Measurements from ENCODE around the gene CPT1C. TPM values are rescaled to one million over a fixed set of nuclear protein-coding genes. Genes with fewer than 3 reads are reported as not detected.

The CPT1C gene
- total and polyA plus RNA-seq, 2 donors (not counting 3 experiments of a cell fraction or from before 2014, with no cell fraction given) = 45.7 to 80.8 TPM

- no peak overlapping the region for H3K4me2 ChIP-seq (ENCODE audit: insufficient read depth, low read length)
- CTCF ChIA-PET = no interaction called here
- H3K79me2 ChIP-seq (ENCODE audit: control insufficient read depth, insufficient read depth, low read length) = peaks cover 3% of the 10 kb centered on the region
- H3K4me1 ChIP-seq (ENCODE audit: control insufficient read depth, extremely low read depth, insufficient read depth, low read length) = no peaks in the 10 kb centered on the region
- dilution Hi-C loops (cut with MboI; ENCODE audit: extremely low pct_ligation_motif_present, low sequenced_read_pairs) = no loop called here
- intact Hi-C loops (cut with micrococcal nuclease) = no loop called here
- H3K36me3 ChIP-seq (ENCODE audit: control insufficient read depth in 2 of 2, extremely low read depth in 1 of 2, insufficient read depth in 2 of 2, low read length in 2 of 2) = peaks cover 15 to 58% of the 10 kb centered on the region in 2 experiments
- no peaks in the 10 kb centered on the region for H3K9me3 ChIP-seq (replicated peaks; ENCODE audit: control insufficient read depth, insufficient read depth, low read length)
- no peaks in the 10 kb centered on the region for H3K9me1 ChIP-seq (replicated peaks; ENCODE audit: control insufficient read depth, extremely low read depth, insufficient read depth, low read length)
- H3K27me3 ChIP-seq (ENCODE audit: control insufficient read depth in 2 of 2, insufficient read depth in 2 of 2, low read length in 2 of 2) = no peaks in the 10 kb centered on the region
- TF ChIP-seq MYC (IDR thresholded peaks at IDR 0.05; ENCODE audit: low read depth, low read length) = no peak
- no peak for TF ChIP-seq MAX (IDR thresholded peaks at IDR 0.05; ENCODE audit: insufficient read depth, insufficient read length)
- TF ChIP-seq FOS (IDR thresholded peaks at IDR 0.05; ENCODE audit: borderline replicate concordance, insufficient read depth, low read length) = no peak
- no peak for TF ChIP-seq EZH2 (IDR thresholded peaks at IDR 0.05; ENCODE audit: borderline replicate concordance, low read depth, low read length, severe bottlenecking)
- TF ChIP-seq POLR2A (IDR thresholded peaks at IDR 0.05; ENCODE audit: low read depth, low read length) = no peak
- no peak for TF ChIP-seq JUN (IDR thresholded peaks at IDR 0.05; ENCODE audit: borderline replicate concordance, insufficient read depth, insufficient read length, low read depth)
- no peak for TF ChIP-seq GATA2 (IDR thresholded peaks at IDR 0.05; ENCODE audit: insufficient read depth, insufficient read length, low read depth, low read length)
- no peak for TF ChIP-seq CTCF (IDR thresholded peaks at IDR 0.05; ENCODE audit: extremely low read depth in 1 of 2, insufficient read depth in 1 of 2, low read depth in 1 of 2, low read length in 2 of 2)
- TF ChIP-seq POLR2AphosphoS5 (IDR thresholded peaks at IDR 0.05; ENCODE audit: insufficient read depth, low read depth, low read length) = no peak
- POLR2A ChIA-PET = no interaction called here
- no peak overlapping the region for H3K9ac ChIP-seq (replicated peaks; ENCODE audit: extremely low read depth, insufficient read depth, low read length)
- H3K27ac ChIP-seq (ENCODE audit: insufficient read depth, low read depth, low read length) = no peak overlapping the region
- no peak overlapping the region for H3K4me3 ChIP-seq (replicated peaks in 1 of 3; ENCODE audit: insufficient read depth in 1 of 3, low read depth in 1 of 3, low read length in 3 of 3)
- no peak for DNase-seq (ENCODE audit: low read depth, low spot score)
- BruUV-seq (replicated peaks) = no TSS peak
- H4K20me1 ChIP-seq (replicated peaks; ENCODE audit: control insufficient read depth, extremely low read depth, insufficient read depth, low read length) = no peaks in the 10 kb centered on the region
- FAIRE-seq = no peak
- no peak overlapping the region for H2AFZ ChIP-seq (ENCODE audit: low read depth, low read length)
Observed at GRCh38 chr19:49652551-49653465, 38.1 kb upstream of the CPT1C start.
